HCT116 (cell line): ENCODE data around the gene ZC3H12C. TPM values are rescaled to one million over a fixed set of nuclear protein-coding genes. Genes with fewer than 3 reads are reported as not detected.

Experiments used
- ATAC-seq: fragments of 200-7000 bp; cut with Tn5 transposase; 2 replicates; pipeline ENCODE4 v1.9.1; 2020; ENCODE audit warnings: mild to moderate bottlenecking, moderate library complexity
- BruUV-seq: library from RNA; stranded (reverse); fragments of 400-500 nt; replicated peaks from 2 replicates; lab custom pipeline; 2021; lab: Mats Ljungman, UMichigan
- CTCF ChIA-PET: fragments of 300-600 bp; sonication (Branson Sonifier 250); formaldehyde crosslinking; loops from one replicate; lab custom pipeline; 2021; ENCODE audit warnings: antibody characterized with exemption; lab: Charles Lee
- POLR2A ChIA-PET: fragments of 300-600, 350-600 bp; sonication (Branson Sonifier 250); formaldehyde crosslinking; loops from one replicate; lab custom pipeline; 2021; ENCODE audit warnings: antibody characterized with exemption; lab: Charles Lee
- RAD21 ChIA-PET, 2 experiments: fragments of 300-600 bp; sonication (Branson Sonifier 250); formaldehyde crosslinking; loops; one replicate each; lab custom pipeline; 2023; ENCODE audit warnings: low total read pairs in 2 of 2; ENCODE audit not compliant: uncharacterized antibody in 2 of 2, unreplicated experiment in 2 of 2, low non-redundant PET in 1 of 2; lab: Charles Lee
- DNase-seq: peaks from one replicate; pipeline ENCODE4 v3.0.0-alpha.2; 2010; ENCODE audit warnings: low read depth, low spot score
- H2AFZ ChIP-seq: fragments of 200-600 bp; shearing (Covaris generic), sonication (generic); 2 replicates; pipeline ENCODE4 v1.6.1; 2017; ENCODE audit warnings: low read depth, mixed run types, mixed read lengths, antibody characterized with exemption, low read length; ENCODE audit not compliant: poor library complexity, severe bottlenecking
- H3K27ac ChIP-seq: 2 replicates; pipeline ENCODE4 v1.5.1; 2012; ENCODE audit warnings: low read depth, low read length
- H3K27me3 ChIP-seq: fragments of 200-600 bp; sonication (generic); 2 replicates; pipeline ENCODE4 v1.6.1; 2016; ENCODE audit warnings: mixed run types, low read length, mixed read lengths; ENCODE audit not compliant: insufficient read depth
- H3K36me3 ChIP-seq, 2 experiments: fragments of 200-500 bp in 1 of 2; fragments of 200-600 bp in 1 of 2; sonication (Bioruptor generic) in 1 of 2; sonication (generic) in 1 of 2; 2 replicates each; pipeline versions ENCODE4 v1.5.1 to v1.6.1; 2014 to 2016; ENCODE audit warnings: low read length in 2 of 2, inconsistent platforms in 1 of 2, mixed read lengths in 1 of 2, mixed run types in 1 of 2; ENCODE audit not compliant: insufficient read depth in 2 of 2, control insufficient read depth in 1 of 2
- H3K4me1 ChIP-seq, 2 experiments: fragments of 200-600 bp in 1 of 2; sonication (generic) in 1 of 2; 2 replicates each; pipeline versions ENCODE4 v1.5.1 to v1.6.1; 2012 to 2017; ENCODE audit warnings: low read length in 2 of 2, inconsistent platforms in 1 of 2, mild to moderate bottlenecking in 1 of 2, mixed read lengths in 1 of 2, mixed run types in 1 of 2, moderate library complexity in 1 of 2; ENCODE audit not compliant: insufficient read depth in 2 of 2, control insufficient read depth in 1 of 2
- H3K4me2 ChIP-seq: fragments of 200-600 bp; sonication (generic); 2 replicates; pipeline ENCODE4 v1.6.1; 2017; ENCODE audit warnings: mixed run types, low read length, mixed read lengths
- H3K4me3 ChIP-seq, 2 experiments: fragments of 200-600 bp in 1 of 2; sonication (generic) in 1 of 2; replicated peaks in 1 of 2; 2 replicates each; pipeline ENCODE4 v1.5.1; 2011 to 2016; ENCODE audit warnings: low read length in 2 of 2, control low read depth in 1 of 2, low read depth in 1 of 2, mild to moderate bottlenecking in 1 of 2, mixed read lengths in 1 of 2, mixed run types in 1 of 2
- H3K79me2 ChIP-seq: fragments of 200-600 bp; sonication (generic); 2 replicates; pipeline ENCODE4 v1.6.1; 2017; ENCODE audit warnings: mild to moderate bottlenecking, mixed run types, low read length, moderate library complexity, mixed read lengths; ENCODE audit not compliant: insufficient read depth
- H3K9ac ChIP-seq: fragments of 200-600 bp; sonication (generic); 2 replicates; pipeline ENCODE4 v1.6.1; 2016; ENCODE audit warnings: low read length, mixed read lengths
- H3K9me2 ChIP-seq: fragments of 200-600 bp; sonication (generic), shearing (Covaris generic); 2 replicates; pipeline ENCODE4 v1.6.1; 2017; ENCODE audit warnings: mixed run types, mild to moderate bottlenecking, moderate library complexity; ENCODE audit not compliant: insufficient read depth
- H3K9me3 ChIP-seq, 2 experiments: fragments of 200-500 bp in 1 of 2; fragments of 200-600 bp in 1 of 2; sonication (Bioruptor generic) in 1 of 2; sonication (generic) in 1 of 2; 2 replicates each; pipeline ENCODE4 v1.6.1; 2014 to 2017; ENCODE audit warnings: low read length in 2 of 2, mixed read lengths in 2 of 2, inconsistent platforms in 1 of 2, low read depth in 1 of 2, mild to moderate bottlenecking in 1 of 2, mixed run types in 1 of 2, moderate library complexity in 1 of 2; ENCODE audit not compliant: control insufficient read depth in 1 of 2, insufficient read depth in 1 of 2
- H4K20me1 ChIP-seq: fragments of 200-600 bp; sonication (generic), shearing (Covaris generic); 2 replicates; pipeline ENCODE4 v1.6.1; 2017; ENCODE audit warnings: mixed run types, mild to moderate bottlenecking, moderate library complexity; ENCODE audit not compliant: insufficient read depth
- CTCF ChIP-seq, 3 experiments: fragments of 200-600 bp in 1 of 3; sonication (generic) in 1 of 3; IDR thresholded peaks in 2 of 3; conservative IDR thresholded peaks in 1 of 3; 2 replicates each; pipeline ENCODE4 v1.5.1; 2012 to 2017; ENCODE audit warnings: low read depth in 2 of 3, low read length in 2 of 3, antibody characterized with exemption in 1 of 3, borderline replicate concordance in 1 of 3, control low read depth in 1 of 3, mild to moderate bottlenecking in 1 of 3, mixed read lengths in 1 of 3, mixed run types in 1 of 3, moderate library complexity in 1 of 3; ENCODE audit not compliant: insufficient read depth in 1 of 3
- EZH2 ChIP-seq: fragments of 200-600 bp; sonication (generic); IDR thresholded peaks from 2 replicates; pipeline ENCODE4 v1.6.1; 2017; ENCODE audit warnings: antibody characterized with exemption, mixed run types
- FOSL1 ChIP-seq: IDR thresholded peaks from 2 replicates; pipeline ENCODE4 v1.6.1; 2012; ENCODE audit warnings: low read depth
- JUND ChIP-seq: IDR thresholded peaks from 2 replicates; pipeline ENCODE4 v1.6.1; 2012
- POLR2A ChIP-seq: IDR thresholded peaks from 2 replicates; pipeline ENCODE4 v1.7.0; 2011; ENCODE audit warnings: borderline replicate concordance; ENCODE audit not compliant: insufficient read depth, insufficient read length; ENCODE audit errors: extremely low read depth
- YY1 ChIP-seq: IDR thresholded peaks from 2 replicates; pipeline ENCODE4 v1.6.1; 2011; ENCODE audit warnings: low read length, low read depth, moderate library complexity, mild to moderate bottlenecking; ENCODE audit not compliant: insufficient replicate concordance; ENCODE audit errors: extremely low read depth
- ZFX ChIP-seq: fragments of 450-650 bp; IDR thresholded peaks from 2 replicates; pipeline ENCODE4 v1.6.1; 2017
- intact Hi-C: fragments of 100-400 bp; cut with micrococcal nuclease; formaldehyde crosslinking; loops from 2 replicates; pipeline ENCODE4 v1.10.0; 2022
- total RNA-seq: library from RNA; stranded (reverse); gene quantifications from one replicate; pipeline ENCODE4 v1.2.1, GENCODE V29; 2021; ENCODE audit not compliant: unreplicated experiment
- TF ChIP-seq, protein P1 (sequence below): IDR thresholded peaks from 2 replicates; pipeline ENCODE4 v1.6.1; 2012; ENCODE audit warnings: low read depth

The ZC3H12C gene
- total RNA-seq, 1 experiment from 2014 or later: 10.2 TPM

DNA sequence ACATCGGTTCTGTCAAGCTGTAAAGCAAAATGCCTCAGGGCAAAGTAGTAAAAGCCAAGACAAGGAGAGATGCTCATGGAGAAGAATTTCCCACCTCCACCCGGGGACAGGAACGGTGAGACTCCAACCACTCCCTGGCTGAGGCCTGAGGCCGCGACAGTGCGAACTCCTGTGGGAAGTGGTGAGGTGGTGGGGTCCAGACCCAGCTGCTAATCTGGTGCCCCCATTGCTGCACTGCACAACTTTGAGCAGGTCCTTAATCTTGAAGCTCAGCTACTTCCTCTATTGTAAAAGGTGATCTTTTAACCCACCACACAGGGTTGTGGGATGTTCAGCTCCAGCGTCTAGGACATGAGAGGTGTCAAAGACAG lies 83.9 kb downstream of the ZC3H12C start:
- CTCF ChIA-PET: no interaction called here
- H2AFZ ChIP-seq: no peak overlapping the region
- no peaks in the 10 kb centered on the region for H3K36me3 ChIP-seq
- intact Hi-C loops: no loop called here
- no peak overlapping the region for H3K9ac ChIP-seq
- TF ChIP-seq FOSL1 (no peak), ZFX (no peak)
- TF ChIP-seq, protein P1, sequence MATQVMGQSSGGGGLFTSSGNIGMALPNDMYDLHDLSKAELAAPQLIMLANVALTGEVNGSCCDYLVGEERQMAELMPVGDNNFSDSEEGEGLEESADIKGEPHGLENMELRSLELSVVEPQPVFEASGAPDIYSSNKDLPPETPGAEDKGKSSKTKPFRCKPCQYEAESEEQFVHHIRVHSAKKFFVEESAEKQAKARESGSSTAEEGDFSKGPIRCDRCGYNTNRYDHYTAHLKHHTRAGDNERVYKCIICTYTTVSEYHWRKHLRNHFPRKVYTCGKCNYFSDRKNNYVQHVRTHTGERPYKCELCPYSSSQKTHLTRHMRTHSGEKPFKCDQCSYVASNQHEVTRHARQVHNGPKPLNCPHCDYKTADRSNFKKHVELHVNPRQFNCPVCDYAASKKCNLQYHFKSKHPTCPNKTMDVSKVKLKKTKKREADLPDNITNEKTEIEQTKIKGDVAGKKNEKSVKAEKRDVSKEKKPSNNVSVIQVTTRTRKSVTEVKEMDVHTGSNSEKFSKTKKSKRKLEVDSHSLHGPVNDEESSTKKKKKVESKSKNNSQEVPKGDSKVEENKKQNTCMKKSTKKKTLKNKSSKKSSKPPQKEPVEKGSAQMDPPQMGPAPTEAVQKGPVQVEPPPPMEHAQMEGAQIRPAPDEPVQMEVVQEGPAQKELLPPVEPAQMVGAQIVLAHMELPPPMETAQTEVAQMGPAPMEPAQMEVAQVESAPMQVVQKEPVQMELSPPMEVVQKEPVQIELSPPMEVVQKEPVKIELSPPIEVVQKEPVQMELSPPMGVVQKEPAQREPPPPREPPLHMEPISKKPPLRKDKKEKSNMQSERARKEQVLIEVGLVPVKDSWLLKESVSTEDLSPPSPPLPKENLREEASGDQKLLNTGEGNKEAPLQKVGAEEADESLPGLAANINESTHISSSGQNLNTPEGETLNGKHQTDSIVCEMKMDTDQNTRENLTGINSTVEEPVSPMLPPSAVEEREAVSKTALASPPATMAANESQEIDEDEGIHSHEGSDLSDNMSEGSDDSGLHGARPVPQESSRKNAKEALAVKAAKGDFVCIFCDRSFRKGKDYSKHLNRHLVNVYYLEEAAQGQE: no peak
- H3K79me2 ChIP-seq: no peaks in the 10 kb centered on the region
- POLR2A ChIA-PET: no interaction called here
- no peaks in the 10 kb centered on the region for H3K9me2 ChIP-seq
- H4K20me1 ChIP-seq: no peaks in the 10 kb centered on the region
- RAD21 ChIA-PET: no interaction called here
- H3K27me3 ChIP-seq: no peaks in the 10 kb centered on the region
- no peak for DNase-seq
- no peak overlapping the region for H3K27ac ChIP-seq
- H3K4me3 ChIP-seq: no peak overlapping the region
- no peak for ATAC-seq
- H3K9me3 ChIP-seq: no peaks in the 10 kb centered on the region
- H3K4me2 ChIP-seq: no peak overlapping the region
- peaks cover 8 to 23% of the 10 kb centered on the region in 2 experiments; a peak in 3 of 4 replicates for H3K4me1 ChIP-seq
- BruUV-seq: no TSS peak

DNA sequence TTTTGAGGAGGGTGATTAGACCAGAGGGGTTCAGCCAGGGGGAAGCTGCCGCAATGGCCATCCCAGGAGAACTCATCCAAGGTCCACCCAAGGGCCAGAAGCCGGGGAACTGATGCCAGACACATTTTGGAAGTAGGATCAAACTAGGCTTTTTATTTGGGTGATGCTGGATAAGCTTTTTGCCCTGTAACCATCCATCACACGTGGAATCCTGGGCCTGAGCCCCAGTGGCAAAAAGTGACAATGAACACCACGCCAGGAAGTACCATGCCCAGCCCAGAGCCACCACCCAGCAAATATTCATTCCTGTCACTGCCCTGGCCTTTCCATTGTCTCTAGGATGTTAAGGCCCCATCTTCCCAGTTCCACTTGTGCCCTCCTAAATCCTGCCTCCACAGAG lies 85.9 kb downstream of the ZC3H12C start:
- POLR2A ChIA-PET: no interaction called here
- Histone ChIP-seq H3K27ac (no peak overlapping the region), H3K36me3 (no peaks in the 10 kb centered on the region), H3K4me3 (no peak overlapping the region), H3K9me3 (no peaks in the 10 kb centered on the region), H4K20me1 (no peaks in the 10 kb centered on the region), H3K9me2 (no peaks in the 10 kb centered on the region), H3K4me1 (peaks cover 13 to 34% of the 10 kb centered on the region in 2 experiments; a peak in 3 of 4 replicates), H2AFZ (no peak overlapping the region), H3K4me2 (no peak overlapping the region), H3K9ac (no peak overlapping the region), H3K79me2 (no peaks in the 10 kb centered on the region), H3K27me3 (no peaks in the 10 kb centered on the region)
- no peak for DNase-seq
- CTCF ChIA-PET: no interaction called here
- intact Hi-C loops: no loop called here
- no TSS peak for BruUV-seq
- TF ChIP-seq JUND: no peak
- no peak for TF ChIP-seq CTCF (IDR thresholded peaks at IDR 0.05 in 2 of 3, conservative IDR thresholded peaks at IDR 0.05 in 1 of 3; ENCODE audit: borderline replicate concordance in 1 of 3, insufficient read depth in 1 of 3, low read depth in 2 of 3, low read length in 2 of 3)
- TF ChIP-seq YY1: no peak
- no peak for TF ChIP-seq EZH2
- TF ChIP-seq POLR2A: no peak
- RAD21 ChIA-PET: no interaction called here
- no peak for ATAC-seq
